GM19099 (cell line): ENCODE measurements around the gene CD80.

Source experiments
- POLR2A ChIP-seq: IDR thresholded peaks from 3 replicates; pipeline ENCODE4 v1.6.1; 2011; ENCODE audit warnings: low read depth; ENCODE audit not compliant: insufficient read length; ENCODE audit errors: extremely low read depth

The CD80 gene

DNA sequence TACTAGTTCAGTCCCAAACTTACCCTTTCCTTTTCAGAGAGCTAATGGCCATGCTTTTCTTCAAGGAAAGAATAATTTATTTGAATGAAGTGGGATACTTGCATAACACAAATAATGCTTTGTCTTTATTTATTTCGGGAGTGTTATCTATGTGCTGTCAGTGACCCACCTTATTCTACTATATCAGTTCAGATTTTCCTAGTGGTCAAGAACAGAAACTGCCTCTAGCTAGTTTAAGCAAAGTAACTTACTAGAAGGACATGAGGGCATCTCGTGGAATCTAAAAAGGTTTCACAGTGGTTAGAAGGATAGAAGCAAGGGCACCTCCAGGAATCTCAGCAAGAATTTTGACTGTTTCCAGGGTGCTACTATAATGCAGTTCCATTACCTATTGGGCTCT is 64.8 kb downstream of the CD80 start:
- no peak for TF ChIP-seq POLR2A

DNA sequence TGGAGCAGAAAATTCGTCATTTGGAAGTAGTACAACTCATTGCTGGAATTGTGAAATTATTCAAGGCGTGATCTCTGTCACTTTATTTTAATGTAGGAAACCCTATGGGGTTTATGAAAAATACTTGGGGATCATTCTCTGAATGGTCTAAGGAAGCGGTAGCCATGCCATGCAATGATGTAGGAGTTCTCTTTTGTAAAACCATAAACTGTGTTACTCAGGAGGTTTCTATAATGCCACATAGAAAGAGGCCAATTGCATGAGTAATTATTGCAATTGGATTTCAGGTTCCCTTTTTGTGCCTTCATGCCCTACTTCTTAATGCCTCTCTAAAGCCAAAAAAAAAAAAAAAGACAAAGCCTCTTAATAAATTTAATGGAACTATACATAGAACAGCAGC is 66.6 kb downstream of the CD80 start:
- TF ChIP-seq POLR2A: no peak

DNA sequence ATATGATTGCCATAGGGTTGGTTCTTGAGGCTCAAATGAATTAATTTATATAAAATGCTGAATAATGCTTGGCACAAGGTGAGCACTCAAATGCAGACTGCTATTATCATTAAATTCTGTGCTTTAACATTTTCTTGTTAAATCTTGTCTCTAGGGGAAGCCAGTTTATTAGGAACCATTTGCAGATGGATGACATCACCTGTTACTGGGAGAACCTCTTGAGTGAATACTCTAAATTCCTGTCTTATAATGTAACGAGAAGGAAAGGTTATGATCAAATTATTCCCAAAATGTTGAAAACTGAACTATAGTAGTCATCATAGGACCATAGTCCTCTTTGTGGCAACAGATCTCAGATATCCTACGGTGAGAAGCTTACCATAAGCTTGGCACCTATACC is 67.3 kb downstream of the CD80 start:
- TF ChIP-seq POLR2A: no peak

DNA sequence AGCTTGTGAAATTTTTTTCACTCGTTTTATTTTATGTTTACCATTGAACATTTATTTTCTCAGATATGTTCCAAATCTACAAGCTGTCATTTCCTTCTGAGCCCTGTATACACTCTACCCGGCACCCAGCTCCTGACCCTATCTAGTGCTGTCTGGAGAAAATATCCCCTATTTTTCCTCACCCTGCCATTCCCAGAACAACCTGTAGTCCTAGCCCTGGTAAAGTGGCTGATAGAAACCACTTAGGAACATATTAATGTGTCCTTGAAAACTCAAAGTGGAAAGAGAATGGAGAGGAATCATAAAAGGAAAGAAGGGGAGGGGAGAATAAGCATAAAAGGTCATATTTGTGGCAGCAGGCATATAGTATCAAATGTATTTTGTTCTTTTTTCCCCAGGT is 69.3 kb downstream of the CD80 start:
- TF ChIP-seq POLR2A: no peak

DNA sequence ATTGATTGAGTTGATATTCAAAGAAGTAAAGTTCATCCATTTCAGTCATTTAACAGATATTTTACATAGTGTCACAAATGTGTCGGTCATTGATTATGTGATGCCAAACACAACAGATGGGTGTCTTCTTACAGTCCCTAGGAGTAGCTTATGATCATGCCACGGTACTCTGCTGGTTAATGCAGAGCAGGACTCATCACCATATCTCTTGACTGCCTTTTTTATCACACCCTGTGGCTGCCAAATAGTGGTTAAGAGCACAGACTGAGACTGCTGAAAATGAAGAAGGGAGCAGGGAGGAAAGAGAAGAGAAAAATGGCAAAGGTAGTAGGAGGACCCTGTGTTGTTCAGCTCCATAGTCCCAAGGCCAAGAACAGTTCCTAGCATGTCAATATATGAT is 73.9 kb downstream of the CD80 start:
- no peak for TF ChIP-seq POLR2A

DNA sequence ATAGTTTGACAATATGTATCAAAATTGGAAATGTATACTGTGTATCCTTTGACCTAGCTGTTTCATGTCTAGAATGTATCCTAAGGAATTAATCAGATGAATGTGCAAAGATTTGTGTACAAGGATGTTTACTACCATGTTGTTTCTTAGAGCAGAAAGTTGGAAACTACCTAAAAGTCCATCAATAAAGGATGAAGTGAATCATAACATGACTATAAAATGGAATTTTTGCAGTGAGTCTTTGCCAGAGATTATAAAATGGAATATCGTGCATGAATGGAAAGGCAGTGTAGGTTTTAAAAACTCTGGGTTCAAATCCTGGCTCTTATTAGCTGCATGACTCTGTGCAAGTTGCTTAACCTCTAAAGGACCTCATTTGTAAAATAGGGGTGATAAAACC is 76.3 kb downstream of the CD80 start:
- no peak for TF ChIP-seq POLR2A

DNA sequence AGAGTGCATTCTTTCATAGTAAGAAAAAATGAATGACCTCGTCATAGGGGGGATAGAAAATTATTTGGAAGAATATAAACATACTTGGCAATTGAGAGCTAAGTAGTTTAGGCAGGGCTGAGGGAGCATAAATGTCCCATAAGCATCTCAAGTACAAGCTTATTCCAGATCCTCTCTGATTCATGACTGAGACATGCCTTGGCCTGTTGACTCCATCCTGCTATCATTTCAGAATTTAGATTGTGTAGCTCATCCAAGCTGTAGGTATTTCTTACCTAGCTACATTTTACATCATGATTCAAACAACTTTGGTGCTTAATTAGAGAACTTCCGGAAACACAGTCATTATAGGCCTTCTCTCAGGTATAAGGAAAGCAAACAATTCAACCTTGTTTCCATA is 78.3 kb downstream of the CD80 start:
- TF ChIP-seq POLR2A: no peak
